Measurements from ENCODE around the gene AKIRIN2. TPM values are rescaled to one million over a fixed set of nuclear protein-coding genes. Genes with fewer than 3 reads are reported as not detected.
A peak's percentile ranks its signal among the peaks of the same experiment; 100 is the strongest.

AKIRIN2 gene
- 39.6 and 43.8 TPM in 2 replicates for total RNA-seq

DNA sequence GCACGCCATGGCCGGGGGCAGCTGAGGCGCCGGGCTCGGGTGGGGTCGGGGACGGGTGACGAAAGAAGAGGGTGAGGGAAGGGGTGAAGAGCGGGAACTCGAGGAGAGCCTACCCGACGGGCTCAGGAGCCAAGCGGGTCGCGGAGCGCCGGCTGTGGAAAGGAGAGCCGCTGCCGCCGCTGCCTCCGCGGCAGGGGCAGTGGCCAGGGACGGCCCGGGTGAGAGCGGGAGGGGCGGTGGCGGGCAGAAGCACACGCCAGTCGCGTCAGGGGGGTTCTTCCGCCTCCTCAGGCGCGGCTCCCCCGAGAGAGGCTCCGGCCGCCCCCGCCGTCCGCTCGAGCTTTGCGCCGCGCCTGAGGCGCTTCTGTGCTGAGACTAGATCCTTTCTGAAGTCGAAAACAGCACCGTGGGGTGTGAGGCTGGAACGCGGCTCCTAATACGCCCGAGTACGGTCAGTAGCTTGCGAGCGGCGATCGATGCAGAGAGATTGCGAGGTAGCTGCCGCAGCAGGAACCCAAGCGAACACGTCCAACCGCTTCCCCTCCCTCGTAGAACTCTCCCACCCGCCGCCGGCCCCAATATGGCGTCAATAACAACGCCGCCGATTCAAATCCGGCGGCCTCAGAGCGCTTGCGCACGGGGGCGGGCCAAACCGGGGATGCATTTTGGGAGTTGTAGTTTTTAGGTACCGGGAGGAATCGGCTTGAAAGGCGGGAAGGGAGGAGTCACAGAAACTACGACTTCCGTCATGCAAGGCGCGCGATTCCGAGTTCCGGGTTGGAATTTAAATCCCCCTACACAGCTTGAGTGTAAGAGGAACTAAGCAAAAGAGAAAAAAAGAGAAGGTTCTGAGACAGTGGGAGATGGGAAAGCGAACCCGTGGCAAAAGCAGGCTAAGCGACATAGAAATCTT lies at the start of gene AKIRIN2:
AKIRIN2 (minus strand) TSS at position 558 of the 913 bp plus-strand sequence; CDS start at position 9, 549 bp downstream.
- intact Hi-C loops (cut with micrococcal nuclease): loop anchor here (1.0 to 5.0 kb wide), 11 partner anchors 30 to 1650 kb away; partner anchors contain the start of genes CFAP206, ORC3, PNRC1 and RNGTT
- H3K9me3 Mint-ChIP-seq: no peaks in the 10 kb centered on the region
- DNase-seq: peak; percentile 99
- H3K36me3 Mint-ChIP-seq (ENCODE audit: low read depth): peaks cover 21% of the 10 kb centered on the region
- no peaks in the 10 kb centered on the region for H3K27me3 Mint-ChIP-seq
- H3K4me3 Mint-ChIP-seq: peak within 1 kb of the TSS; percentile 97
- peak within 1 kb of the TSS; percentile 97 for H3K27ac Mint-ChIP-seq
- H3K4me1 Mint-ChIP-seq: peaks cover 31% of the 10 kb centered on the region

- intact Hi-C loops (cut with micrococcal nuclease): no loop called here
- no peak overlapping the region for H3K4me3 Mint-ChIP-seq
- no peak overlapping the region for H3K27ac Mint-ChIP-seq
- H3K4me1 Mint-ChIP-seq: peaks cover 7% of the 10 kb centered on the region
- H3K27me3 Mint-ChIP-seq: peaks cover 10% of the 10 kb centered on the region
- peaks cover 1% of the 10 kb centered on the region for H3K36me3 Mint-ChIP-seq (ENCODE audit: low read depth)
- DNase-seq: no peak
- no peaks in the 10 kb centered on the region for H3K9me3 Mint-ChIP-seq
Measured at GRCh38 chr6:87747646-87748045, 45.6 kb upstream of the AKIRIN2 start.

DNA sequence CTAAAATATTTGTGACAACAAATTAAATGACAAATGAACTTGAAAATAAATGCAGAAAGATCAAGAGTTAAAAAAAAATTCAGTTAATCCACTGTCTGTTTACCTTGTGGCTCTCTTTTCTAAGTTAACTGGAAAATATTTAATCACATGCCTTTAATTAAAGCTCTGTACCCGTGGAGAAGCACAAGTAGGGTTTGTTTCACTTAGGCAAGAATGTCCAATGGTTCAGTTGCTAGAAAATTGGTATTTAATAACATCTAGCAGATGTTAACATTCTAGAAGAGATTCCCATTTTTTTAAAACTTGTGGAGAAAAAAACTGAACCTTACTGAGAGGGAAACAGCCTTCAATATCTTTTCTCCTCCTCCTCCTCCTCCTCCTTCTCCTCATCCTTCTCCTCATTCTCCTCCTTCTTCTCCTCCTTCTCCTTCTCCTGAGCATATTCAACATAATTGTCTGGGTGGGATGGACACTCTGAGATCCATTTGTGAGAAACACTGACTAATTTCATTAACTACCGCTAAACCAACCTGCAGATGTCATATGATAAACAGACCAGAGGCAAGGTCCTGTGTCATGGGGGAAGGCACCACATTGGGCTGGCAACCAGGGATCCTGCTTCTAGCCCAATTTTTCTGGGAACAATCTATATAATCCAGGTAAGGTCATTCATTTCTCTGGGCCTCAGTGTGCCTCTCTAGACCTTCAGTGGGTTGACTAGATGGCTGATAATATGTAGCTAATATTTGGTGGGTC lies 44.1 kb upstream of the AKIRIN2 start:
- H3K4me3 Mint-ChIP-seq: no peak overlapping the region
- DNase-seq: no peak
- peaks cover 1% of the 10 kb centered on the region for H3K36me3 Mint-ChIP-seq (ENCODE audit: low read depth)
- no peak overlapping the region for H3K27ac Mint-ChIP-seq
- H3K4me1 Mint-ChIP-seq: peaks cover 18% of the 10 kb centered on the region
- H3K27me3 Mint-ChIP-seq: peaks cover 10% of the 10 kb centered on the region
- H3K9me3 Mint-ChIP-seq: peaks cover 3% of the 10 kb centered on the region
- intact Hi-C loops (cut with micrococcal nuclease): no loop called here

DNA sequence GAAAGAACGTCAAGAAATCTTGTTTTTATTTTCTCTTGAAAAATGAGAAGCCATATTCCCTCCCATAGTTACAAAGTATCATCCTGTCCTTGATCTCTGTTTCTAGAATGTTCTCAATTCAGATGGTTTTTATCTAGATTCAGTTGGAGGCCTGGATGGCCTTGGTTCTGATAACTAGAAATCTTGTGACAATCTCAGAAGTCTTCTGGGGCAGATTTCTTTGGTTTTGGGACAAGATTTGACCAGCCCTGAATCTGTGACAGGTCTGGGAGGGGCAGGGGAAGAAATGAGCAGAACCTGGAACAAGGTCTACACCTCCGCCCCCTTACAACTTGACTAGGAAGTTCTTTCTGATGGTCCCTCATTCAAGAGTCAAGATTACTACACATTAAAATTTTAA lies 41.4 kb upstream of the AKIRIN2 start:
- H3K9me3 Mint-ChIP-seq: peaks cover 5% of the 10 kb centered on the region
- DNase-seq: no peak
- peaks cover 25% of the 10 kb centered on the region for H3K4me1 Mint-ChIP-seq
- intact Hi-C loops (cut with micrococcal nuclease): loop anchor here (5.0 kb wide), 1 partner anchor 64 kb away; no protein-coding TSS in a partner anchor
- peaks cover 10% of the 10 kb centered on the region for H3K27me3 Mint-ChIP-seq
- no peak overlapping the region for H3K4me3 Mint-ChIP-seq
- H3K27ac Mint-ChIP-seq: peak overlapping the region; percentile 11
- peaks cover 1% of the 10 kb centered on the region for H3K36me3 Mint-ChIP-seq (ENCODE audit: low read depth)

- H3K36me3 Mint-ChIP-seq (ENCODE audit: low read depth): peaks cover 1% of the 10 kb centered on the region
- intact Hi-C loops (cut with micrococcal nuclease): loop anchor here (1.0 to 5.0 kb wide), 2 partner anchors 40 to 65 kb away; partner anchors contain the start of gene AKIRIN2
- H3K4me3 Mint-ChIP-seq: peak overlapping the region; percentile 5
- peak overlapping the region; percentile 73 for H3K27ac Mint-ChIP-seq
- peak; percentile 87 for DNase-seq
- H3K27me3 Mint-ChIP-seq: peaks cover 10% of the 10 kb centered on the region
- H3K9me3 Mint-ChIP-seq: peaks cover 5% of the 10 kb centered on the region
- peaks cover 30% of the 10 kb centered on the region for H3K4me1 Mint-ChIP-seq
Measured at GRCh38 chr6:87742106-87742505, 40.1 kb upstream of the AKIRIN2 start.

- DNase-seq: no peak
- intact Hi-C loops (cut with micrococcal nuclease): loop anchor here (5.0 kb wide), 1 partner anchor 66 kb away; no protein-coding TSS in a partner anchor
- peaks cover 30% of the 10 kb centered on the region for H3K4me1 Mint-ChIP-seq
- H3K4me3 Mint-ChIP-seq: no peak overlapping the region
- H3K27ac Mint-ChIP-seq: no peak overlapping the region
- peaks cover 1% of the 10 kb centered on the region for H3K36me3 Mint-ChIP-seq (ENCODE audit: low read depth)
- H3K27me3 Mint-ChIP-seq: peaks cover 5% of the 10 kb centered on the region
- H3K9me3 Mint-ChIP-seq: peaks cover 5% of the 10 kb centered on the region
Measured at GRCh38 chr6:87741001-87741650, 39.1 kb upstream of the AKIRIN2 start.

- Mint-ChIP-seq H3K27ac (peak overlapping the region; percentile 65), H3K4me3 (no peak overlapping the region), H3K36me3 (ENCODE audit: low read depth) (peaks cover 1% of the 10 kb centered on the region), H3K4me1 (peaks cover 28% of the 10 kb centered on the region), H3K27me3 (no peaks in the 10 kb centered on the region), H3K9me3 (peaks cover 5% of the 10 kb centered on the region)
- intact Hi-C loops (cut with micrococcal nuclease): no loop called here
- DNase-seq: no peak
Measured at GRCh38 chr6:87738744-87739143, 36.7 kb upstream of the AKIRIN2 start.

GRCh38 chr6:87738000-87738399 lies 36.0 kb upstream of the AKIRIN2 start:
- Mint-ChIP-seq H3K27ac (peak overlapping the region; percentile 63), H3K9me3 (peaks cover 5% of the 10 kb centered on the region), H3K4me3 (no peak overlapping the region), H3K27me3 (no peaks in the 10 kb centered on the region), H3K4me1 (peaks cover 26% of the 10 kb centered on the region), H3K36me3 (ENCODE audit: low read depth) (peaks cover 1% of the 10 kb centered on the region)
- intact Hi-C loops (cut with micrococcal nuclease): no loop called here
- DNase-seq: no peak

DNA sequence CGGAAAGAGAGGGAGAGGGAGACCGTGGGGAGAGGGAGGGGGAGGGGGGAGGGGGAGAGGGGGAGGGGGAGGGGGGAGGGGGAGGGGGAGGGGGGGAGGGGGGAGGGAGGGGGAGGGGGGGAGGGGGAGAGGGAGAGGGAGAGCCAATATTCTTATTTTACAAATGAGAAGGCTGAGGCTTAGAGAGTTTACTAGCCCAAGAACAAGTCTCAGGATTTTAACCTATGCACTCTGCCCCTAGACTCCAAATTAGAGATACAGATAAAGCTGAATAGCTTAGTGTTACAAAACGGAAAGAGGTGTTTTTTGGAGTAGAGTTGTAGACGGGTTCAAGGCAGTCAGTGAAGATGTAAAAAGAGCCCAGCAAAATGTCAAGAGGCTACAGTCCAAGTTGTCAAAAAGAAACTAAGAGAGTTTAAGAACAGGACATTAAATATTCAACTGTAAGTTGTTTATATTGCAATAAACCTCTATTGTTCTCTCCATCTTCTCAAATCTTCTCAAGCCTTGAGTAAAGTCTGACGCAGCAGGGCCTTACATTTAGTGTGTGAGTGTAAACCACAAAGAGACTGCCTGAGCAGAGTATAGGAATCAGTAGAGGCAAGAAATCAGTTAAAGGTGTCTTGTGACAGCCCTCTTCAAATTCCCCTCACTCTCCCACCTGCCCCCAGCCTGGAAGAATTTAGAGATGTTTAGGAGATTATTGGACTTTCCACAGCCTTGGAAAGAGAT lies 34.9 kb upstream of the AKIRIN2 start:
- Mint-ChIP-seq H3K27me3 (no peaks in the 10 kb centered on the region), H3K4me3 (no peak overlapping the region), H3K9me3 (peaks cover 5% of the 10 kb centered on the region), H3K36me3 (ENCODE audit: low read depth) (no peaks in the 10 kb centered on the region), H3K27ac (peak overlapping the region; percentile 38), H3K4me1 (peaks cover 21% of the 10 kb centered on the region)
- no peak for DNase-seq
- intact Hi-C loops (cut with micrococcal nuclease): no loop called here

DNA sequence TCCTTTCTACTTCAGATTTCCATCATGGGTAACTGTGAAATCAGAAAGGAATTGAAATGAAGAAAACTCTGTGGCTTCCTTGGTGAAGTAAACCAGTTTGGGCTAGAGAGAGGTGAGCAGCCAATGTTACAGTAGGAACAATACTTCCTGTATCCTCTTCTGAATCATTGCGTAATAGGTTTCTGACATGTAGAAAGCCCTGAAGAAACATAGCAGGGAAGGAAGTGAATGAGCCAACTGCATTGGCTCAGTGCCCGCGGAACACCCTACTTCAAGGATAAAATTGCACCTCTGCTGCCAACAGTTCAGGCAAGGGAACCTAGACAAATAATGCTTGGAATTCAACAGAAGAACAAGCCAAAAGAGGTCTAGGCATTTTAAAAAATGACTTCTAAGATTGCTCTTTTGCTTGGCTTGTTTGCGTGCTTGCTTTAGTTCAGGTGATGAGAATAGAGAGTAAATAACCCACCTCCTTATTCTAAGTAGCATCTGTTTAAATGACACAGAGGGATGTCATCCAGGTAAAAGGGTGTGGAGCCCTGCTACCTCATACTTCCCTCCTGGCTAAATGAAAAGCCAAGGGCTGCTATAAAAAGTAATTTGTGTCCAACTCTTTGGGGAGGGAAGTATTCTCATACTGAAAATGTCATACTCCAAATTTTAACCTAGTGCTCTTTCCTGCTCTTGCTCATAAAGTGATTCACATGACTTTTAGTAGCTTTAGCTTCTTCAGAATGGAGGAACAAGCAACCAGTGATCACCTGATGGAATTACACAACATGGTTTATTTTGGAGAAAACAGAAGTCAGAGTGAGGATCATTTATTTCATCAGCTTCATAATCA lies 30.0 kb upstream of the AKIRIN2 start:
- H3K4me3 Mint-ChIP-seq: peak overlapping the region; percentile 42
- intact Hi-C loops (cut with micrococcal nuclease): loop anchor here (1.0 kb wide), 1 partner anchor 30 kb away; the partner anchor contains the start of gene AKIRIN2
- peak; percentile 67 for DNase-seq
- no peaks in the 10 kb centered on the region for H3K36me3 Mint-ChIP-seq (ENCODE audit: low read depth)
- peak overlapping the region; percentile 60 for H3K27ac Mint-ChIP-seq
- H3K4me1 Mint-ChIP-seq: peaks cover 15% of the 10 kb centered on the region
- peaks cover 16% of the 10 kb centered on the region for H3K27me3 Mint-ChIP-seq
- H3K9me3 Mint-ChIP-seq: peaks cover 3% of the 10 kb centered on the region

DNA sequence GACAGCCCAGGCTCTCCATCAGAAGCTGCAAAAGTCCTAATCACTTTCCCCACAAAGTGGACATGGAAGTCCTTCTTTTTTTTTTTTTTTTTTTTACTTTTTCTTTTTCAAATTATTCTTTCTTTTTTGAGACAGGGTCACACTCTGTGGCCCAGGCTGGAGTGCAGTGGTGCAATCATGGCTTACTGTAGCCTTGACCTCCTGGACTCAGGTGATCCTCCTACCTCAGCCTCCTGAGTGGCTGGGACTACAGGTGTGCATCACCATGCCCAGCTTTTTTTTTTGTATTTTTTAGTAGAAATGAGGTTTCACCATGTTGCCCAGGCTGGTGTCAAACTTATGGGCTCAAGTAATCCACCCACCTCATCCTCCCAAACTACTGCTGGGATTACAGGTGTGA lies 29.0 kb upstream of the AKIRIN2 start:
- no peak overlapping the region for H3K27ac Mint-ChIP-seq
- peaks cover 16% of the 10 kb centered on the region for H3K27me3 Mint-ChIP-seq
- peaks cover 15% of the 10 kb centered on the region for H3K4me1 Mint-ChIP-seq
- H3K9me3 Mint-ChIP-seq: peaks cover 3% of the 10 kb centered on the region
- intact Hi-C loops (cut with micrococcal nuclease): no loop called here
- H3K36me3 Mint-ChIP-seq (ENCODE audit: low read depth): no peaks in the 10 kb centered on the region
- no peak overlapping the region for H3K4me3 Mint-ChIP-seq
- no peak for DNase-seq

DNA sequence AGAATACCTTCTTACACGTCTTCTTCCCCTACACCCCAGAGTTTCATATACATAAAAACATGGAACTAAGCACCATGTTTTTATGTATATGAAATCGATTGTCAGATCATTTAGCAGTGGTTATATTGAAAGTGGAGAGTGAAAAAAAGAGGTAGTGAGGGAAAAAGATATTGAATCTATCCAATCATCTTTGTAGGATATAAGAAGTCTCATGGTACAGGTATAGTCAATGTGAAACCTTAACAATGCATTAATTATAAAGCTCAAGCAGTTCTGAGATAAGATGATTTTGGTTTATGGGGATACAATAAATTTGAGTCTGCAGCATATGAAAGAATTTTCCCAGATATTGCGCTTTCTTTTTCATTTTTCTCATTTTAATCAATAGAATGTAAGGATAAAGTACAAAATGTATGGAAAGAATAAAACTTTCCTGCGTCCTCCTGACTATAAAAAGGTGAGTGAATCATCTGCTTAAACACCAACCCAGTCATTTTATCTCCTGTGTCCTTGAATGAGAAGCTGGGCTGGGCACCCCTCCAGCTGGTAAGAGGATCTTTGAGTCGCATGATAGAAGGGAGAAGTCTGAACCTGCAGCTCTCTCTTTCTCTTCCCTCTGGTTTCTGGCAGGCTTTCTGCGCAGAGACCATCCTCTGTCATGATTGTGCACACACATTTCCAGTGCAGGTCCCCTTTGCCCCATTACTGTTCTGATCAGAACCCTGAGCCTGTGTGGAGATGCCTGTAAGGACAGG lies 28.1 kb upstream of the AKIRIN2 start:
- Mint-ChIP-seq H3K27ac (no peak overlapping the region), H3K36me3 (ENCODE audit: low read depth) (no peaks in the 10 kb centered on the region), H3K9me3 (peaks cover 3% of the 10 kb centered on the region), H3K27me3 (peaks cover 16% of the 10 kb centered on the region), H3K4me1 (peaks cover 16% of the 10 kb centered on the region), H3K4me3 (no peak overlapping the region)
- intact Hi-C loops (cut with micrococcal nuclease): no loop called here
- no peak for DNase-seq
